CD4-positive, alpha-beta T cell treated with Interleukin-17A for 1 hour (primary cell): ENCODE measurements around the gene ADAM12.

Experiments
- DNase-seq: peaks from one replicate; pipeline ENCODE4 v3.0.0-alpha.2; 2020

ADAM12 gene

GRCh38 chr10:126170776-126171175, 217.5 kb downstream of the ADAM12 start:
- no peak for DNase-seq

GRCh38 chr10:126170371-126170770, 217.9 kb downstream of the ADAM12 start:
- no peak for DNase-seq

DNA sequence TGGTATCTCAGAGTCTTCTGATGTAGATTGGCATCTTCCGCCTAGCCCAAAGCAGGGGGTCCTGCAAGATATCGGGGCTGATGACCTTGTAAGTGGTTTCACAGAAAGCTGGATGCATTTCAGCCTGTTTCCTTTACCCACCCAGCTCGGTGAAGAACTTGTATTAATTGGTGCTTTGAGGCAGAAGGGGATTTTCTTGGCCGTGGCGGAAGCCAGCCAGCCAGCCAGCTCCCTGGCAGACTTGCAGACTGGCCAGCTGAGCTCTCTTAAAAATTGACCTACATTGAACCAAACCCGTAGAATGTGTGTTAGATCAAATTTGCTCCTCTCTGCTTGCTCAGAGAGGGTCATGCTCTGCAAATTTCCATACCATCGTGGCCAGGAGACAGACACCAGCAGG, 218.4 kb downstream of the ADAM12 start:
- DNase-seq, result no peak

DNA sequence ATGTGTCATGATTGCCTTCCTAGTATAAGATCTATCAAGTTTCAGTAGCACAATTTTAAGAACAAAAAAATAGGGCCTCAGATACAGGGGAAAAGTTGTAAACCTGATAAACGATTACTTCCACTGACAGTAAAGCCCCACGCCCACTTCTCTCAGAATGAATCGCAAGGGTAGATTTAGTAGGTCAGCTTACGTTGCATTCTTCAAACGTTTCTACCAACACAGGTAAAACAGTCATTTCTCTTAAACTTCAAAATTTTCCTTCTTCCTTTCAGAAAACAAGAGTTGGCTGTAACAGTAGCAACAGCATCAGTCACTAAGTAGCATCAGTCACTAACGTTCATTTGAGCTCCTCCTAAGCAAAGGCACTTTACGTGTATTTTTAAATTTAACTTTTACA, 221.5 kb downstream of the ADAM12 start:
- DNase-seq, result no peak

DNA sequence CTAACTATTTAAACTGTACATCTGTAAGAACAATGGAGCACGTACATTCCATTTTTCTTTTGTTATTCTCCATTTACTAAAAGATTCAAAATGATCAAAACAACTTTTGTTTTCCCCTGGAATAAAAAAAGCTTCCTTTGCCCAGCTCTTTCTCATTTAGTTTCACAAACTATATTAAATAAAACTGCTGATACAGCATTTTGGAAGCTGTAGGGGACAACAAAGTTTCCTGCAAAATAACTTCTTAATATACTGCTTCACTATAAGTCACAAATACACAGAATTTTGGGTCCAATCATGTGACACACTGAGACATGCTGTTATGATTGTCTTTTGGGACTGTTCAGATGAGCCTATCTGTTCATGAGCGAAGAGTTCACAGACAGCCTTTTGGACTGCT, 222.4 kb downstream of the ADAM12 start:
- no peak for DNase-seq

GRCh38 chr10:126163506-126163905, 224.8 kb downstream of the ADAM12 start:
- DNase-seq, result no peak

- DNase-seq, result no peak
Observed at GRCh38 chr10:126161691-126162090, 226.6 kb downstream of the ADAM12 start.

- no peak for DNase-seq
Observed at GRCh38 chr10:126160971-126161630, 227.2 kb downstream of the ADAM12 start.

DNA sequence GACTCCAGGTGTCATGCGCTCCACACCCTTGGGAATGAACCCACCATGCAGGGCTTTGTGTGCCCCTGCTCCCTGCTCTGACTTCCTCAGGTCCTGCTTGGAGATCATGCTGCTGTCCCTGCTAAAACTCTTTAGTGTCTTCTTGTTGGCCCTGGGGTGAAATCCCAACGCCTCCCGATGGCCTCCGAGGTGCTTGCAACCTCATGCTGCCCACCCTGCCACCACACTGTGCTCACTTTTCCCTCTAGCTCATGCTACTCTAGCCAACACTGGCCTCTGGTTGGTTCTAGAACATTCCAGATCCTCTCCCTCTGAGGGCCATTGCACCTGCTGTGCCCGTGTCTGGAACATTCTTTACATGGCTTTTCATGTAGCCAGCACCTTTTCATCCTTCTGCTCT, 227.7 kb downstream of the ADAM12 start:
- DNase-seq, result no peak

DNA sequence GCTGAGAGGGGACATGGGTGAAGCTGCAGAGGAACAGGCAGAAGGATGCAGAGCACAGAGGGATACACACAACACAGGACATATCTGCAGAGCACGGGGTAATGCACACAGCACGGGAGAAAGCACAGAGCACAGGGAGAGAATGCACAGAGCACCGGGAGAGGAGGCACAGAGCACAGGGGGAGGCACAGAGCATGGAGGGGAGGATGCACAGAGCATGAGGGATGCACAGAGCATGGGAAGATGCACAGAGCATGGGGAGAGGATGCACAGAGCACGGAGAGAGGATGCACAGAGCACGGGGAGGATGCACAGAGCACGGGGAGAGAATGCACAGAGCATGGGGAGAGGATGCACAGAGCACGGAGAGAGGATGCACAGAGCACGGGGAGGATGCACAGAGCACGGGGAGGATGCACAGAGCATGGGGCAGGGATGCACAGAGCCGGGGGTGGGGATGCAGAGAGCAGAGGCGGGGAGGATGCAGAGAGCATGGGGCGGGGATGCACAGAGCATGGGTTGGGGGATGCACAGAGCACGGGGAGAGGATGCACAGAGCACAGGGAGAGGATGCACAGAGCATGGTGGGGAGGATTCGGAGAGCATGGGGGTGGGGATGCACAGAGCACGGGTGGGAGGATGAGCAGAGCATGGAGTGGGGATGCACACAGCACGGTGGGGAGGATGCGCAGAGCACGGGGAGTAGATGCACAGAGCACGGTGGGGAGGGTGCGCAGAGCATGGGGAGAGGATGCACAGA, 230.0 kb downstream of the ADAM12 start:
- DNase-seq, result no peak

DNA sequence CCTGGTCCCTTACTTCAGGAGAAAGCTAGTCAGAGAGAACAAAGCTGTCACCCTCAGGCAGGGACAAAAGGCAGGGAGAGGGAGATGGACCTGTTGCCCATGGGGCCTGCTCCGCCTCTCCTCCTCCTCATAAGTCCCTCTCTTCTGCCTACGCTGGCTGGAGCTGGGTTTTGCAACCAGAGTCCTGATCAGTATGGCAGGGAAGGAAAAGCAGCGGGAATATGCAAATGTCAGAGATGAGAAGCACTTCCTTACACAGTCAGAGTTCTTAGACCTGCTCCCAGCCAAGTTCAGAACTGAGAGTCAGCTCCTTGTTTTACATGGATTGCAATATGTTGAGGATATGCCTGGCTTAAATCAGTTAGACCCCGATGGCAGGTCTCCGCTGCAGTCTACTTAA, 231.1 kb downstream of the ADAM12 start:
- no peak for DNase-seq

DNA sequence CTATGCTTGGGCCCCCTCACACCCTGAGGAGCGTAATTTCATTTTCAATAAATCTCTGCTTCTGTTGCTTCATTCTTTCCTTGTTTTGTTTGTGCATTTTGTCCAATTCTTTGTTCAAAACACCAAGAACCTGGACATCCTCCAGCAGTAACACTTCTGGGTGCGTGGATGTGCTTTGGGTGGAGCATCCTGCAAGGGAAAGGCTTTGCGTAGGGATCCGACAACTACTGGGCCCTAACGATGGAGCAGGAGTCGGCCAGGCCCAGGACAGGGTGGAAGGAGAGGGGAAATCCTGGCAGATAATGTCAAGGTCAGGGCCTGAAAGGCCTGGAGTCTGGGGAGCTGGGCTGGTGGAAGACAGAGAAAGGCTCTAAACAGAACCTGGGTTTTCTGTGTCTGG, 231.8 kb downstream of the ADAM12 start:
- DNase-seq, result no peak

DNA sequence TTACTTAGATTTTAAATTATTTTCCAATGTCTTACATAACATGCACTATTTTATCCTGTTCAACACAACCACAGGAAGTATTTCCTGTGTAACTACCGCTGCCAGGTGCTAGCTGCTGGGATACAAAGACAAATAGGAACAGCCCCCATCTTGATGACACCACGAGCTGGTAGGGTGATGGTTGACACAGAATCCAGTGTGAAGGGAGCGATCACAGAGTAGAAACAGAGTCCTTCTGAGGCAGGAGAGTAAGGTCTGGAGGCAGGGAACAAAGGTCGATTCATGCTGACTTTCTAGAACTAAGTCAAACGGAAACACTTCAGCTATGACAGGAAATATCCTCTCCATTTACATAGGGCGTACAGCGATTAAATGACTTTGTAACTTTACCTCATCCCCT, 232.3 kb downstream of the ADAM12 start:
- DNase-seq, result no peak

GRCh38 chr10:126155528-126155927, 232.7 kb downstream of the ADAM12 start:
- no peak for DNase-seq

DNA sequence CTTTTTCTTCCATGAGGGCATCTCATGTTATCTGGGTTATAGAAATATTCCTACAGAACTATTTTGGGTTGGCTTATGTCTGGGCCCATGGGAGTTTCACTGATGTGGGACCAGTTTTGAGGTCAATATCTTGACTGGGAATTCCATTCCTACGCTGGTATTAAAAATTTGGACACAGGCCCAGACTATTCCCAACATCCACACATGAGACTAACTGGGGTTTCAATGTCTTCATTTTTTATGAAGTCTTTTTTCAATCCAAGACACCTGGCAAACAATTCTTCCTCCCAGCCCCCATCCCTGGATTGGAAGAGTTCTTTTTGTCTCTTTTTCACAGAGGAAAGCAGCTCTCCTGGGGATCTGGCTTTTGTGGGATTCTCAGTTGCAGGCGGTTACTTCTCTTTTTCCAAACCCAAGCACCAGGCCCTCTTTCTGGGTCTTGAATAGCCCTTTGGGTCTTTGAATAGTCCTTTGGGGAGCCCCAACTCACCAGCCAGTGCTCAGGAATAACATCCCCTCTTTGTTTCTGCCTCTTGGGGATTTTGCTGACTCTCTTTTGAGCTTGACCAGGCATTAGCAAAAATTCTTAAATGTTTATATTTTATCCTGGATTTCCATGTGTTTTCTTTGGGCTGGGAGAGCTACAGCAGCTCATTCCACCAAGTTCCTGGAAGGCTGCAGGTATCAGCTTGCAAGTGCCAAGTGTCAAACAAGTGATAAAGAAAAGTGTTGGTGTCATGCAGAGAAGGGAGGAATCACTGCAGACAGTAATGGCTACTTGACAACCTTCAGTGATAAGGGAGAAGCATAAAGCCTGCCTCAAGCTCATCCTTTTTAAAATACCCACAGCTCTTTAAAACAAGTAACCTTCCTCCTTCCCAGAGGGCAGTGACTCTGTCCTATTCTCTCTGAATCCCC, 234.3 kb downstream of the ADAM12 start:
- no peak for DNase-seq

- no peak for DNase-seq
Observed at GRCh38 chr10:126147866-126148587, 240.2 kb downstream of the ADAM12 start.

DNA sequence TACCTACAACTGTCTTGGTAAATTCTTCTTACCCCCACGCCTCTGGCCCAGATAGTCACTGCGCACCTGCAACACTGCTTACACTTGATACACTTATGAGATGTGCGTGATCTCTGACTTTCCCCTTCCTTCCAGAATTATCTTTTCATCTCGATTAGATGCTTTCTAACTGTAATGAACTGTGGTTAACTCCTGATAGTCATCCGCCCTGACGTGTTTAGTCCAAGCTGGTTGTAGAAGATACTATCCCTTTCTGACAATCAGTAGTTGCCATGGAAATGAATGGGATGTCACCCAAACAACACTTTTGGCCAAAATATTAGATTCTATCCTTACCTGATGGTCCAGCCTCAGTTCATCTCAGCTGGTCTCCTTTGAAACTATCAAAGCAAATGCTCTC, 241.5 kb downstream of the ADAM12 start:
- no peak for DNase-seq

DNA sequence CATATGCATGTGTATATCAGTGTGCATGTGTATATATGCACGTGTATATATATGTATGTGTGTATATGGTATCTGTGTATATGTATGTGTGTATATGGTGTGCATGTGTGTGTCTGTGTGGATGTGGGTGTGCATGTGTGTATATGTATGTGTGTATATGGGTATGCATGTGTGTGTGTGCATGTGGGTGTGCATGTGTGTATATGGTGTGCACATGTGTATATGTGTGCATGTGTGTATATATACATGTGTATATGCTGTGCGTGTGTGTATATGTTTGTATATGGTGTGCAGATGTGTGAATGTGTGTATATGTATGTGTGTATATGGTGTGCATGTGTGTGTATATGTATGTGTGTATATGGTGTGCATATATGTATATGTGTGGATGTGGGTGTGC, 245.2 kb downstream of the ADAM12 start:
- no peak for DNase-seq

GRCh38 chr10:126140746-126141273, 247.5 kb downstream of the ADAM12 start:
- no peak for DNase-seq

DNA sequence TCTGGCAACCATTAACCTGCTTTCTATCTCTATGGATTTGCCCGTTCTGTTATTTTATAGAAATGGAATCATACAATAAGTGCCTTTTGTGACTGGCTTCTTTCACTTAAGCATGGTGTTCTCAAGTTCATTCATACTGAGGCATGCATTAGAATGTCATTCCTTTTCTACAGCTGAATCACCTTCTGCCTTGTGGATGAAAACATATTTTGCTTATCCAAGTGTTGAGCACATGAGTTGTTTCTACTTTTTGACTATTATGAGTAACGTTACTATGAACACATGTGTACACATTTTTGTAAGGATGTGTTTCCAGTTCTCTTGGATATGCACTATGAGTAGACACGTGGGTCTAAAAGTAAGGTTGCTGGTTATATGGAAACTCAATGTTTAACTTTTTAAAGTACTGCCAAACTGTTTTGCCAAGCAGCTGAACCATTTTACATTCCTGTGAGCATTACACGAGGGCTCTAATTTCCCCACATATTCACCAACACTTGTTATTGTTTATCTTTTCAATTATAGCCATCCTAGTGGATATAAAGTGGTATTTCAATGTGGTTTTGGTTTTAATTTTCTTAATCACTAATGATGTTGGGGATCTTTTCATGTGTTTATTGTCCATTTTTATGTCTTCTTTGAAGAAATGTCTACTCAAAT, 250.6 kb downstream of the ADAM12 start:
- DNase-seq, result no peak

DNA sequence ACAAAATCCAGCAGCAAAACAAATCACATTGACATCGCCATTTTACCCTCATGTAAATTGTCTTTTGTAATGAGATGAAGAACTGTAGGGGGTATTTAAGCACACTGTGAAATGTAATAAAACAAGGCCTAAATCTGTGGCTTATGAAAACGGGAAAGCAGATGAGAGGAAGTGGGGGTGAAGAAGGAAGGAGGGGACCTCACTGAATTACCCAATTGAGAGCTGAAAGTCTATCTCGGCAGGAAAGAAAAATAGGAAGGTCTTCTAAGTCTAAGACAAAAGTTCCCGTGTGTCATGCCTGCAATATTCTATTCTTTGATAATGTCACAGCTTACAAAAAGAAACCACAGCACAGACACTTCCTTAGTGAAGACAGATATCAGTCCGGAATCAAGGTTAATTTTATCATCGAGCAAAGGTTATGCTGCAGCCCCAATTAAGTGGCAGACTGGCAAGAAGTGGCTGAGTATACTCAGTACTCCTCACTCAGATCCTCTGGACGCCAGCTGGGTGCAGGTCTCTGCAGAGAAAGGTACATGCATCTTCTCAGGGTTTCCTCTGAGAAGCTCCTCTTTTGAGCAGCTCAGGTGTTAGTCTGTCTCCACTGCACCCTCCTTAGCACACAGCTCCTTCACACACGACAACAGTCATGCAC, 252.2 kb downstream of the ADAM12 start:
- DNase-seq, result no peak

- DNase-seq, result no peak
Observed at GRCh38 chr10:126135177-126135576, 253.1 kb downstream of the ADAM12 start.
